GM12801 (cell line): Measurements from ENCODE around the gene KCNAB2.

Experiments
- CTCF ChIP-seq: IDR thresholded peaks from one replicate; pipeline ENCODE4 v1.5.1; 2011; ENCODE audit warnings: control low read depth; ENCODE audit not compliant: insufficient read length; ENCODE audit errors: extremely low read depth

KCNAB2 gene

GRCh38 chr1:6098303-6099215 is 52.9 kb downstream of the KCNAB2 start:
- no peak for TF ChIP-seq CTCF

- TF ChIP-seq CTCF: no peak
Measured at GRCh38 chr1:6099297-6099696, 53.6 kb downstream of the KCNAB2 start.

GRCh38 chr1:6099787-6100765 is 54.4 kb downstream of the KCNAB2 start:
- no peak for TF ChIP-seq CTCF

- TF ChIP-seq CTCF: no peak
Measured at GRCh38 chr1:6100861-6101783, 55.4 kb downstream of the KCNAB2 start.

- TF ChIP-seq CTCF: no peak
Measured at GRCh38 chr1:6101826-6102531, 56.3 kb downstream of the KCNAB2 start.

GRCh38 chr1:6102532-6102845 is 56.8 kb downstream of the KCNAB2 start:
- TF ChIP-seq CTCF: no peak
